H9 (cell line): ENCODE results near the gene GDPD4. TPM values are rescaled to one million over a fixed set of nuclear protein-coding genes. Genes with fewer than 3 reads are reported as not detected.

Source experiments
- DNase-seq: peaks from one replicate; pipeline ENCODE4 v3.0.0-alpha.2; 2017
- H2AFZ ChIP-seq: one replicate; pipeline ENCODE4 v1.6.1; 2013; ENCODE audit warnings: mild to moderate bottlenecking, low read length, control low read depth, moderate library complexity
- H2AK5ac ChIP-seq: 2 replicates; pipeline ENCODE4 v1.6.1; 2013; ENCODE audit warnings: low read length, control low read depth, mixed read lengths; ENCODE audit not compliant: insufficient read length
- H2BK120ac ChIP-seq: one replicate; pipeline ENCODE4 v1.6.1; 2013; ENCODE audit warnings: low read depth, mild to moderate bottlenecking, low read length, control low read depth, inconsistent platforms; ENCODE audit not compliant: poor library complexity, severe bottlenecking
- H2BK12ac ChIP-seq: 2 replicates; pipeline ENCODE4 v1.6.1; 2013; ENCODE audit warnings: low read length, control low read depth, mixed read lengths, low read depth; ENCODE audit not compliant: insufficient read length
- H2BK15ac ChIP-seq: 2 replicates; pipeline ENCODE4 v1.6.1; 2013; ENCODE audit warnings: low read depth, low read length, control low read depth
- H2BK20ac ChIP-seq: one replicate; pipeline ENCODE4 v1.6.1; 2013; ENCODE audit warnings: low read depth, mild to moderate bottlenecking, low read length, control low read depth, inconsistent platforms; ENCODE audit not compliant: poor library complexity, severe bottlenecking
- H2BK5ac ChIP-seq: 2 replicates; pipeline ENCODE4 v1.6.1; 2013; ENCODE audit warnings: low read length, control low read depth, mixed read lengths; ENCODE audit not compliant: insufficient read length
- H3K14ac ChIP-seq: 2 replicates; pipeline ENCODE4 v1.6.1; 2013; ENCODE audit warnings: low read length, control low read depth; ENCODE audit not compliant: insufficient read depth
- H3K18ac ChIP-seq: 2 replicates; pipeline ENCODE4 v1.6.1; 2013; ENCODE audit warnings: low read depth, mild to moderate bottlenecking, mixed read lengths, low read length, control low read depth; ENCODE audit not compliant: insufficient read length
- H3K23ac ChIP-seq: 2 replicates; pipeline ENCODE4 v1.6.1; 2013; ENCODE audit warnings: low read length, control low read depth, mixed read lengths, low read depth; ENCODE audit not compliant: insufficient read length
- H3K23me2 ChIP-seq: 2 replicates; pipeline ENCODE4 v1.6.1; 2013; ENCODE audit warnings: low read depth, mild to moderate bottlenecking, mixed read lengths, low read length, control low read depth; ENCODE audit not compliant: insufficient read length, poor library complexity, severe bottlenecking
- H3K27ac ChIP-seq: 2 replicates; pipeline ENCODE4 v1.5.1; 2013; ENCODE audit warnings: low read length, control low read depth, mixed read lengths, low read depth; ENCODE audit not compliant: insufficient read length
- H3K27me3 ChIP-seq: 2 replicates; pipeline ENCODE4 v1.6.1; 2013; ENCODE audit warnings: low read length, control low read depth, inconsistent platforms; ENCODE audit not compliant: insufficient read depth
- H3K4ac ChIP-seq: 2 replicates; pipeline ENCODE4 v1.6.1; 2013; ENCODE audit warnings: low read depth, mild to moderate bottlenecking, control low read depth, inconsistent platforms, low read length, moderate library complexity
- H3K4me1 ChIP-seq: 2 replicates; pipeline ENCODE4 v1.6.1; 2013; ENCODE audit warnings: low read length, control low read depth, inconsistent platforms; ENCODE audit not compliant: insufficient read depth
- H3K4me2 ChIP-seq: 2 replicates; pipeline ENCODE4 v1.6.1; 2013; ENCODE audit warnings: low read length, control low read depth, mixed read lengths; ENCODE audit not compliant: insufficient read length, insufficient read depth
- H3K56ac ChIP-seq: 2 replicates; pipeline ENCODE4 v1.6.1; 2013; ENCODE audit warnings: low read depth, mild to moderate bottlenecking, mixed read lengths, low read length, control low read depth; ENCODE audit not compliant: insufficient read length
- H3K79me1 ChIP-seq: 2 replicates; pipeline ENCODE4 v1.6.1; 2013; ENCODE audit warnings: low read depth, mild to moderate bottlenecking, moderate library complexity, low read length, control low read depth, inconsistent platforms; ENCODE audit not compliant: insufficient read depth, poor library complexity, severe bottlenecking
- H3K79me2 ChIP-seq: 2 replicates; pipeline ENCODE4 v1.6.1; 2013; ENCODE audit warnings: low read length, control low read depth, inconsistent platforms; ENCODE audit not compliant: insufficient read depth
- H3K9ac ChIP-seq: 2 replicates; pipeline ENCODE4 v1.6.1; 2013; ENCODE audit warnings: low read length, control low read depth, mixed read lengths; ENCODE audit not compliant: insufficient read length; ENCODE audit errors: extremely low read depth
- H3K9me3 ChIP-seq: one replicate; pipeline ENCODE4 v1.6.1; 2013; ENCODE audit warnings: low read depth, low read length, inconsistent platforms; ENCODE audit not compliant: control insufficient read depth
- H3T11ph ChIP-seq: one replicate; pipeline ENCODE4 v1.6.1; 2013; ENCODE audit warnings: mild to moderate bottlenecking, low read length, control low read depth, inconsistent platforms
- H4K20me1 ChIP-seq: one replicate; pipeline ENCODE4 v1.6.1; 2013; ENCODE audit not compliant: control insufficient read depth, insufficient read length, insufficient read depth
- H4K5ac ChIP-seq: 2 replicates; pipeline ENCODE4 v1.6.1; 2013; ENCODE audit warnings: low read depth, mild to moderate bottlenecking, mixed read lengths, low read length, control low read depth; ENCODE audit not compliant: insufficient read length
- H4K8ac ChIP-seq: replicated peaks from 2 replicates; pipeline ENCODE4 v1.6.1; 2013; ENCODE audit warnings: low read length, control low read depth, mixed read lengths, low read depth; ENCODE audit not compliant: insufficient read length
- H4K91ac ChIP-seq: 2 replicates; pipeline ENCODE4 v1.6.1; 2013; ENCODE audit warnings: low read depth, mild to moderate bottlenecking, moderate library complexity, mixed read lengths, low read length, control low read depth; ENCODE audit not compliant: insufficient read length
- H3K27ac Mint-ChIP-seq, 3 experiments: 2 replicates in 2 of 3; 3 replicates in 1 of 3; pipeline ENCODE4 v1.8.0; 2020 to 2021; ENCODE audit warnings: mixed read lengths in 3 of 3, mild to moderate bottlenecking in 1 of 3, moderate library complexity in 1 of 3
- H3K27me3 Mint-ChIP-seq: 2 replicates; pipeline ENCODE4 v1.8.0; 2021; ENCODE audit warnings: low read depth, mild to moderate bottlenecking, moderate library complexity, mixed read lengths
- H3K36me3 Mint-ChIP-seq, 3 experiments: 2 replicates in 2 of 3; 3 replicates in 1 of 3; pipeline ENCODE4 v1.8.0; 2020 to 2021; ENCODE audit warnings: low read depth in 3 of 3, mixed read lengths in 3 of 3; ENCODE audit not compliant: insufficient read depth in 1 of 3
- H3K4me1 Mint-ChIP-seq, 2 experiments: 2 replicates each; pipeline ENCODE4 v1.8.0; 2020; ENCODE audit warnings: mixed read lengths in 2 of 2
- H3K4me3 Mint-ChIP-seq, 2 experiments: 2 replicates in 1 of 2; 3 replicates in 1 of 2; pipeline ENCODE4 v1.8.0; 2020 to 2021; ENCODE audit warnings: mild to moderate bottlenecking in 2 of 2, mixed read lengths in 2 of 2, moderate library complexity in 1 of 2
- H3K9me3 Mint-ChIP-seq, 2 experiments: 2 replicates in 1 of 2; 3 replicates in 1 of 2; pipeline ENCODE4 v1.8.0; 2020; ENCODE audit warnings: mild to moderate bottlenecking in 2 of 2, mixed read lengths in 2 of 2, moderate library complexity in 1 of 2
- CTCF ChIP-seq: fragments of 200-600 bp; sonication (generic); conservative IDR thresholded peaks from 3 replicates; pipeline ENCODE4 v1.8.0; 2021; ENCODE audit warnings: antibody characterized with exemption, mild to moderate bottlenecking
- WGBS: extraction: QIAGEN DNeasy Blood & Tissue Kit; methylation state at CpG from one replicate; pipeline ENCODE4 v1.1.7; 2013; ENCODE audit warnings: missing lambda C conversion rate, low lambda C conversion rate, mixed read lengths; ENCODE audit not compliant: insufficient read length; ENCODE audit errors: extremely low coverage; 5-methylcytosine and 5-hydroxymethylcytosine counted together
- total RNA-seq: library from RNA; stranded (reverse); gene quantifications from 2 replicates; pipeline ENCODE4 v1.2.1, GENCODE V29; 2021

GDPD4 gene
- total RNA-seq, 1 experiment from 2014 or later = not detected

GRCh38 chr11:77180346-77180745, 121.1 kb downstream of the GDPD4 start:
- no CpG with 5 or more reads among the region's 11 CpGs for WGBS

More at GRCh38 chr11:77180346-77180745, 121.1 kb downstream of the GDPD4 start:
- H3K23ac ChIP-seq = no peak overlapping the region
- H2BK15ac ChIP-seq = no peak overlapping the region
- H3K27me3 ChIP-seq = no peaks in the 10 kb centered on the region
- H2AK5ac ChIP-seq = no peak overlapping the region
- peaks cover 7% of the 10 kb centered on the region; the same call in 1 of the 2 replicates for H3K4me1 ChIP-seq
- H3K36me3 Mint-ChIP-seq = no peaks in the 10 kb centered on the region; a peak in 3 of 7 replicates
- no peak overlapping the region for H4K8ac ChIP-seq
- peaks cover 14 to 18% of the 10 kb centered on the region in 2 experiments for H3K4me1 Mint-ChIP-seq
- no peak overlapping the region for H2BK5ac ChIP-seq
- H2AFZ ChIP-seq = no peak overlapping the region
- H3K9me3 Mint-ChIP-seq = no peaks in the 10 kb centered on the region; a peak in 1 of 5 replicates
- no peaks in the 10 kb centered on the region for H3K9me3 ChIP-seq
- no peak overlapping the region for H3K18ac ChIP-seq
- no peak overlapping the region for H3K27ac ChIP-seq
- H3K4me2 ChIP-seq = no peak overlapping the region
- no peak overlapping the region for H2BK20ac ChIP-seq
- peaks cover 2% of the 10 kb centered on the region for H3K27me3 Mint-ChIP-seq
- H2BK12ac ChIP-seq = no peak overlapping the region
- H3K4ac ChIP-seq = no peak overlapping the region
- no peak overlapping the region for H3K9ac ChIP-seq
- no peaks in the 10 kb centered on the region for H4K20me1 ChIP-seq
- H3K23me2 ChIP-seq = no peaks in the 10 kb centered on the region
- no peak overlapping the region for H3T11ph ChIP-seq
- no peak for DNase-seq
- no peaks in the 10 kb centered on the region for H3K79me1 ChIP-seq
- TF ChIP-seq CTCF = no peak
- no peak overlapping the region for H4K5ac ChIP-seq
- no peaks in the 10 kb centered on the region for H3K79me2 ChIP-seq
- H3K4me3 Mint-ChIP-seq = no peak overlapping the region
- H3K14ac ChIP-seq = no peak overlapping the region
- no peak overlapping the region for H2BK120ac ChIP-seq
- H3K27ac Mint-ChIP-seq = no peak overlapping the region; a peak in 1 of 7 replicates
- H4K91ac ChIP-seq = no peak overlapping the region
- H3K56ac ChIP-seq = no peak overlapping the region
